IPS-15b (cell line): ENCODE data around the gene PCGF3.
A peak's percentile ranks its signal among the peaks of the same experiment; 100 is the strongest.

Experiments used
- H3K27me3 ChIP-seq: one replicate; pipeline ENCODE4 v1.6.1; 2013; ENCODE audit warnings: low read length; ENCODE audit not compliant: control insufficient read depth, insufficient read depth
- H3K36me3 ChIP-seq: one replicate; pipeline ENCODE4 v1.6.1; 2013; ENCODE audit warnings: low read length; ENCODE audit not compliant: control insufficient read depth, insufficient read depth
- H3K4me1 ChIP-seq: one replicate; pipeline ENCODE4 v1.6.1; 2013; ENCODE audit warnings: mild to moderate bottlenecking, low read length; ENCODE audit not compliant: control insufficient read depth, insufficient read depth
- H3K4me3 ChIP-seq: one replicate; pipeline ENCODE4 v1.5.1; 2013; ENCODE audit warnings: low read depth, low read length
- H3K9ac ChIP-seq: one replicate; pipeline ENCODE4 v1.6.1; 2013; ENCODE audit warnings: low read depth, mild to moderate bottlenecking, low read length
- H3K9me3 ChIP-seq: one replicate; pipeline ENCODE4 v1.6.1; 2013; ENCODE audit warnings: mild to moderate bottlenecking, low read length; ENCODE audit not compliant: control insufficient read depth, insufficient read depth

PCGF3 gene

GRCh38 chr4:781493-782216, 76.0 kb downstream of the PCGF3 start:
- Histone ChIP-seq H3K36me3 (peaks cover 22% of the 10 kb centered on the region), H3K4me1 (peaks cover 4% of the 10 kb centered on the region), H3K9ac (peak overlapping the region; percentile 99), H3K4me3 (peak overlapping the region; percentile 76), H3K27me3 (peaks cover 26% of the 10 kb centered on the region), H3K9me3 (no peaks in the 10 kb centered on the region)

- peaks cover 26% of the 10 kb centered on the region for H3K27me3 ChIP-seq
- peaks cover 4% of the 10 kb centered on the region for H3K4me1 ChIP-seq
- no peak overlapping the region for H3K9ac ChIP-seq
- peak overlapping the region; percentile 32 for H3K4me3 ChIP-seq
- no peaks in the 10 kb centered on the region for H3K9me3 ChIP-seq
- peaks cover 4% of the 10 kb centered on the region for H3K36me3 ChIP-seq
Measured at GRCh38 chr4:784401-785331, 79.0 kb downstream of the PCGF3 start.

GRCh38 chr4:785332-786073, 79.9 kb downstream of the PCGF3 start:
- H3K27me3 ChIP-seq, result peaks cover 26% of the 10 kb centered on the region
- peak overlapping the region; percentile 32 for H3K4me3 ChIP-seq
- H3K4me1 ChIP-seq, result peaks cover 4% of the 10 kb centered on the region
- H3K36me3 ChIP-seq, result no peaks in the 10 kb centered on the region
- no peaks in the 10 kb centered on the region for H3K9me3 ChIP-seq
- no peak overlapping the region for H3K9ac ChIP-seq

GRCh38 chr4:786074-786741, 80.6 kb downstream of the PCGF3 start:
- H3K4me3 ChIP-seq, result peak overlapping the region; percentile 30
- H3K27me3 ChIP-seq, result peaks cover 26% of the 10 kb centered on the region
- no peak overlapping the region for H3K9ac ChIP-seq
- H3K36me3 ChIP-seq, result no peaks in the 10 kb centered on the region
- H3K9me3 ChIP-seq, result no peaks in the 10 kb centered on the region
- peaks cover 4% of the 10 kb centered on the region for H3K4me1 ChIP-seq

- Histone ChIP-seq H3K27me3 (peaks cover 26% of the 10 kb centered on the region), H3K4me3 (no peak overlapping the region), H3K9ac (no peak overlapping the region), H3K4me1 (peaks cover 4% of the 10 kb centered on the region), H3K36me3 (no peaks in the 10 kb centered on the region), H3K9me3 (no peaks in the 10 kb centered on the region)
Measured at GRCh38 chr4:786861-787300, 81.2 kb downstream of the PCGF3 start.

- no peaks in the 10 kb centered on the region for H3K36me3 ChIP-seq
- no peak overlapping the region for H3K4me3 ChIP-seq
- peaks cover under 1% of the 10 kb centered on the region for H3K4me1 ChIP-seq
- no peak overlapping the region for H3K9ac ChIP-seq
- H3K9me3 ChIP-seq, result no peaks in the 10 kb centered on the region
- peaks cover 26% of the 10 kb centered on the region for H3K27me3 ChIP-seq
Measured at GRCh38 chr4:787561-787981, 81.9 kb downstream of the PCGF3 start.

GRCh38 chr4:788006-788635, 82.5 kb downstream of the PCGF3 start:
- Histone ChIP-seq H3K27me3 (peaks cover 27% of the 10 kb centered on the region), H3K36me3 (no peaks in the 10 kb centered on the region), H3K9me3 (no peaks in the 10 kb centered on the region), H3K9ac (no peak overlapping the region), H3K4me3 (no peak overlapping the region), H3K4me1 (no peaks in the 10 kb centered on the region)

GRCh38 chr4:788636-789297, 83.1 kb downstream of the PCGF3 start:
- Histone ChIP-seq H3K4me3 (no peak overlapping the region), H3K9ac (no peak overlapping the region), H3K36me3 (no peaks in the 10 kb centered on the region), H3K27me3 (peaks cover 22% of the 10 kb centered on the region), H3K9me3 (no peaks in the 10 kb centered on the region), H3K4me1 (no peaks in the 10 kb centered on the region)

GRCh38 chr4:789571-790465, 84.2 kb downstream of the PCGF3 start:
- Histone ChIP-seq H3K36me3 (no peaks in the 10 kb centered on the region), H3K9ac (no peak overlapping the region), H3K4me3 (no peak overlapping the region), H3K9me3 (no peaks in the 10 kb centered on the region), H3K4me1 (peaks cover 7% of the 10 kb centered on the region), H3K27me3 (peaks cover 22% of the 10 kb centered on the region)

- Histone ChIP-seq H3K27me3 (peaks cover 19% of the 10 kb centered on the region), H3K4me3 (no peak overlapping the region), H3K36me3 (no peaks in the 10 kb centered on the region), H3K9ac (no peak overlapping the region), H3K4me1 (peaks cover 7% of the 10 kb centered on the region), H3K9me3 (no peaks in the 10 kb centered on the region)
Measured at GRCh38 chr4:790466-790820, 84.8 kb downstream of the PCGF3 start.
